GM12878 (cell line): Measurements from ENCODE around the gene ARHGAP6. TPM values are rescaled to one million over a fixed set of nuclear protein-coding genes. Genes with fewer than 3 reads are reported as not detected.
A peak's percentile ranks its signal among the peaks of the same experiment; 100 is the strongest.

Experiments
- ATAC-seq: fragments of 200-7000 bp; cut with Tn5 transposase; 3 replicates; pipeline ENCODE4 v1.9.1; 2020; ENCODE audit warnings: mild to moderate bottlenecking, moderate library complexity
- BruUV-seq: library from RNA; stranded (reverse); fragments of 400-500 nt; replicated peaks from 2 replicates; lab custom pipeline; 2021; lab: Mats Ljungman, UMichigan
- CTCF ChIA-PET: fragments of 300-600 bp; sonication (Branson Sonifier 250); formaldehyde crosslinking; extraction: SDS; loops from one replicate; lab custom pipeline; 2021; ENCODE audit warnings: inconsistent platforms; lab: Yijun Ruan, JAX
- POLR2A ChIA-PET: fragments of 350-600 bp; formaldehyde crosslinking; extraction: SDS; loops from one replicate; lab custom pipeline; 2021; ENCODE audit warnings: inconsistent platforms; lab: Charles Lee
- RAD21 ChIA-PET: fragments of 300-600 bp; sonication (Branson Sonifier 250); formaldehyde crosslinking; loops from one replicate; lab custom pipeline; 2023; ENCODE audit warnings: antibody characterized with exemption; ENCODE audit not compliant: unreplicated experiment; lab: Charles Lee
- SMC1A ChIA-PET: fragments of 300-600 bp; sonication (Branson Sonifier 250); formaldehyde crosslinking; loops from one replicate; lab custom pipeline; 2023; ENCODE audit not compliant: unreplicated experiment, uncharacterized antibody; lab: Charles Lee
- DNase-seq: peaks from one replicate; pipeline ENCODE4 v3.0.0-alpha.2; 2011; ENCODE audit warnings: low read depth, low spot score
- FAIRE-seq: peaks from 3 replicates; lab custom pipeline; 2011; peaks lifted over from hg19 to GRCh38; lab: Jason Lieb, UNC
- H2AFZ ChIP-seq: 2 replicates; pipeline ENCODE4 v1.6.0; 2011; ENCODE audit warnings: low read depth, low read length, control low read depth; ENCODE audit not compliant: control insufficient read depth
- H3K27ac ChIP-seq: 2 replicates; pipeline ENCODE4 v1.5.1; 2011; ENCODE audit warnings: control low read depth; ENCODE audit not compliant: control insufficient read depth, insufficient read depth
- H3K27me3 ChIP-seq, 2 experiments: replicated peaks in 1 of 2; 2 replicates each; pipeline versions ENCODE4 v1.6.0 to v1.6.1; 2011; ENCODE audit warnings: low read length in 1 of 2; ENCODE audit not compliant: control insufficient read depth in 2 of 2, insufficient read depth in 2 of 2
- H3K36me3 ChIP-seq, 2 experiments: 2 replicates each; pipeline ENCODE4 v1.5.1; 2011; ENCODE audit warnings: low read length in 1 of 2; ENCODE audit not compliant: control insufficient read depth in 2 of 2, insufficient read depth in 2 of 2
- H3K4me1 ChIP-seq: 2 replicates; pipeline ENCODE4 v1.6.1; 2011; ENCODE audit warnings: mild to moderate bottlenecking, low read length, moderate library complexity, mixed read lengths; ENCODE audit not compliant: control insufficient read depth, insufficient read depth
- H3K4me2 ChIP-seq: 2 replicates; pipeline ENCODE4 v1.6.0; 2011; ENCODE audit warnings: control low read depth; ENCODE audit not compliant: control insufficient read depth, insufficient read depth
- H3K4me3 ChIP-seq: fragments of 200-600 bp; sonication (generic); 2 replicates; pipeline ENCODE4 v1.5.1; 2016
- H3K79me2 ChIP-seq: 2 replicates; pipeline ENCODE4 v1.6.0; 2011; ENCODE audit warnings: low read length; ENCODE audit not compliant: control insufficient read depth, insufficient read depth
- H3K9ac ChIP-seq: 2 replicates; pipeline ENCODE4 v1.8.0; 2011; ENCODE audit warnings: low read length, control low read depth, mixed read lengths; ENCODE audit not compliant: control insufficient read depth, insufficient read depth
- H3K9me3 ChIP-seq: replicated peaks from 3 replicates; pipeline ENCODE4 v1.5.1; 2011; ENCODE audit warnings: mild to moderate bottlenecking, low read length; ENCODE audit not compliant: control insufficient read depth, insufficient read depth
- H4K20me1 ChIP-seq: 2 replicates; pipeline ENCODE4 v1.6.0; 2011; ENCODE audit not compliant: control insufficient read depth, insufficient read depth
- ASH2L ChIP-seq: fragments of 300-600, 200-600 bp; sonication (generic); IDR thresholded peaks from 2 replicates; pipeline ENCODE4 v1.6.1; 2017; ENCODE audit warnings: low read depth, mild to moderate bottlenecking, borderline replicate concordance
- ATF3 ChIP-seq: IDR thresholded peaks from 2 replicates; pipeline ENCODE4 v1.6.1; 2011; ENCODE audit warnings: low read depth, mild to moderate bottlenecking, low read length, moderate library complexity, borderline replicate concordance; ENCODE audit errors: extremely low read depth
- GATAD2B ChIP-seq: fragments of 450-650 bp; conservative IDR thresholded peaks from 2 replicates; pipeline ENCODE4 v1.6.1; 2017; ENCODE audit warnings: low read depth, mild to moderate bottlenecking, moderate library complexity
- POLR2AphosphoS2 ChIP-seq: IDR thresholded peaks from 2 replicates; pipeline ENCODE4 v1.6.1; 2011; ENCODE audit warnings: low read depth, mild to moderate bottlenecking, low read length, improper control_type of control experiment, moderate library complexity
- RAD21 ChIP-seq: IDR thresholded peaks from 2 replicates; pipeline ENCODE4 v1.6.1; 2011; ENCODE audit warnings: mild to moderate bottlenecking, low read depth, low read length, moderate library complexity; ENCODE audit not compliant: insufficient read depth
- SMC3 ChIP-seq: IDR thresholded peaks from 2 replicates; pipeline ENCODE4 v1.6.1; 2011; ENCODE audit warnings: low read length, improper control_type of control experiment, borderline replicate concordance
- ZNF687 ChIP-seq: fragments of 450-650 bp; IDR thresholded peaks from 2 replicates; pipeline ENCODE4 v1.6.1; 2017; ENCODE audit warnings: mild to moderate bottlenecking, moderate library complexity
- ZSCAN29 ChIP-seq: fragments of 450-650 bp; IDR thresholded peaks from 2 replicates; pipeline ENCODE4 v1.6.1; 2017; ENCODE audit warnings: mild to moderate bottlenecking, moderate library complexity
- WGBS: methylation state at CpG from one replicate; pipeline ENCODE4 v1.1.6; 2016; ENCODE audit warnings: low lambda C conversion rate; ENCODE audit not compliant: insufficient replicate concordance, insufficient coverage; ENCODE audit errors: missing lambda C conversion rate; 5-methylcytosine and 5-hydroxymethylcytosine counted together
- in situ Hi-C: fragments of 300-500 bp; cut with MboI; formaldehyde crosslinking; loops from 9 replicates; pipeline ENCODE4 v1.14.3; 2018; ENCODE audit warnings: mixed read lengths
- intact Hi-C: fragments of 100-400 bp; cut with micrococcal nuclease; formaldehyde crosslinking; loops from one replicate; pipeline ENCODE4 v1.14.2; 2022; ENCODE audit not compliant: unreplicated experiment
- polyA plus RNA-seq, 11 experiments: library from polyadenylated mRNA; depleted of rRNA in 4 of 11; unstranded in 6 of 11; stranded (reverse) in 5 of 11; fragments of >200 nt; fragmentation: Nextera tagmentation in 4 of 11; fragmentation: Illumina TruSeq in 1 of 11; extraction: Ambion mirVana in 4 of 11; extraction: Trizol in 1 of 11; gene quantifications; 1 replicate in 1 of 11; 2 replicates in 10 of 11; pipeline versions ENCODE4 v1.2.1 to v1.2.3, GENCODE V29; 2011 to 2016; ENCODE audit warnings: inconsistent platforms in 2 of 11, missing spikeins in 2 of 11, low read depth in 1 of 11
- total RNA-seq, 4 experiments: library from RNA; depleted of rRNA in 3 of 4; stranded (reverse); fragments of >200 nt in 3 of 4; fragmentation: Illumina TruSeq in 1 of 4; extraction: Trizol in 1 of 4; gene quantifications; 2 replicates each; pipeline versions ENCODE4 v1.2.1 to v1.2.3, GENCODE V29; 2013 to 2021
- TF ChIP-seq, protein P1 (sequence below): fragments of 450-650 bp; IDR thresholded peaks from 2 replicates; pipeline ENCODE4 v1.6.1; 2018; ENCODE audit warnings: mild to moderate bottlenecking, low read depth, moderate library complexity; ENCODE audit not compliant: partially characterized antibody
- TF ChIP-seq, protein P2 (sequence below), 3 experiments: IDR thresholded peaks in 2 of 3; conservative IDR thresholded peaks in 1 of 3; 2 replicates each; pipeline ENCODE4 v1.5.1; 2011; ENCODE audit warnings: low read depth in 3 of 3, low read length in 3 of 3, mild to moderate bottlenecking in 3 of 3, control low read depth in 2 of 3, moderate library complexity in 2 of 3, inconsistent platforms in 1 of 3, mixed read lengths in 1 of 3; ENCODE audit not compliant: control insufficient read depth in 2 of 3, insufficient read depth in 1 of 3; ENCODE audit errors: extremely low read depth in 1 of 3

Gene ARHGAP6
- total and polyA plus RNA-seq, 10 of the 15 experiments (the other 5 are each of a cell fraction or from before 2014, with no cell fraction given): 0.20 to 1.8 (median 0.76) TPM

GRCh38 chrX:11531226-11531625 lies 134.5 kb downstream of the ARHGAP6 start:
- no peak overlapping the region for H3K4me2 ChIP-seq
- 0% methylated on average over 1 of the region's 1 CpG for WGBS
- TF ChIP-seq ZNF687 (no peak), GATAD2B (no peak), ZSCAN29 (no peak), ASH2L (no peak), SMC3 (peak; percentile 39; the same call in 1 of the 2 replicates), ATF3 (no peak), RAD21 (peak; percentile 45; the same call in 1 of the 2 replicates), POLR2AphosphoS2 (no peak)
- TF ChIP-seq, protein P1, sequence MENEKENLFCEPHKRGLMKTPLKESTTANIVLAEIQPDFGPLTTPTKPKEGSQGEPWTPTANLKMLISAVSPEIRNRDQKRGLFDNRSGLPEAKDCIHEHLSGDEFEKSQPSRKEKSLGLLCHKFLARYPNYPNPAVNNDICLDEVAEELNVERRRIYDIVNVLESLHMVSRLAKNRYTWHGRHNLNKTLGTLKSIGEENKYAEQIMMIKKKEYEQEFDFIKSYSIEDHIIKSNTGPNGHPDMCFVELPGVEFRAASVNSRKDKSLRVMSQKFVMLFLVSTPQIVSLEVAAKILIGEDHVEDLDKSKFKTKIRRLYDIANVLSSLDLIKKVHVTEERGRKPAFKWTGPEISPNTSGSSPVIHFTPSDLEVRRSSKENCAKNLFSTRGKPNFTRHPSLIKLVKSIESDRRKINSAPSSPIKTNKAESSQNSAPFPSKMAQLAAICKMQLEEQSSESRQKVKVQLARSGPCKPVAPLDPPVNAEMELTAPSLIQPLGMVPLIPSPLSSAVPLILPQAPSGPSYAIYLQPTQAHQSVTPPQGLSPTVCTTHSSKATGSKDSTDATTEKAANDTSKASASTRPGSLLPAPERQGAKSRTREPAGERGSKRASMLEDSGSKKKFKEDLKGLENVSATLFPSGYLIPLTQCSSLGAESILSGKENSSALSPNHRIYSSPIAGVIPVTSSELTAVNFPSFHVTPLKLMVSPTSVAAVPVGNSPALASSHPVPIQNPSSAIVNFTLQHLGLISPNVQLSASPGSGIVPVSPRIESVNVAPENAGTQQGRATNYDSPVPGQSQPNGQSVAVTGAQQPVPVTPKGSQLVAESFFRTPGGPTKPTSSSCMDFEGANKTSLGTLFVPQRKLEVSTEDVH: no peak
- TF ChIP-seq, protein P2, sequence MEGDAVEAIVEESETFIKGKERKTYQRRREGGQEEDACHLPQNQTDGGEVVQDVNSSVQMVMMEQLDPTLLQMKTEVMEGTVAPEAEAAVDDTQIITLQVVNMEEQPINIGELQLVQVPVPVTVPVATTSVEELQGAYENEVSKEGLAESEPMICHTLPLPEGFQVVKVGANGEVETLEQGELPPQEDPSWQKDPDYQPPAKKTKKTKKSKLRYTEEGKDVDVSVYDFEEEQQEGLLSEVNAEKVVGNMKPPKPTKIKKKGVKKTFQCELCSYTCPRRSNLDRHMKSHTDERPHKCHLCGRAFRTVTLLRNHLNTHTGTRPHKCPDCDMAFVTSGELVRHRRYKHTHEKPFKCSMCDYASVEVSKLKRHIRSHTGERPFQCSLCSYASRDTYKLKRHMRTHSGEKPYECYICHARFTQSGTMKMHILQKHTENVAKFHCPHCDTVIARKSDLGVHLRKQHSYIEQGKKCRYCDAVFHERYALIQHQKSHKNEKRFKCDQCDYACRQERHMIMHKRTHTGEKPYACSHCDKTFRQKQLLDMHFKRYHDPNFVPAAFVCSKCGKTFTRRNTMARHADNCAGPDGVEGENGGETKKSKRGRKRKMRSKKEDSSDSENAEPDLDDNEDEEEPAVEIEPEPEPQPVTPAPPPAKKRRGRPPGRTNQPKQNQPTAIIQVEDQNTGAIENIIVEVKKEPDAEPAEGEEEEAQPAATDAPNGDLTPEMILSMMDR (IDR thresholded peaks at IDR 0.05 in 2 of 3, conservative IDR thresholded peaks at IDR 0.05 in 1 of 3; ENCODE audit: control insufficient read depth in 2 of 3, extremely low read depth in 1 of 3, insufficient read depth in 1 of 3, low read depth in 3 of 3, low read length in 3 of 3): peak in 2 of 3 experiments; percentile 7 to 44; a peak in 3 of 6 replicates
- TF ChIP-seq, all 136 proteins: peak for 3
- ChIA-PET SMC1A (interaction anchor here (0.5 to 2.7 kb wide), 21 partner anchors 11 to 1341 kb away, joined by 3 to 29 read pairs (median 5); no protein-coding TSS in a partner anchor), CTCF (interaction anchor here (0.7 to 3.3 kb wide), 27 partner anchors 10 to 1341 kb away, joined by 3 to 36 read pairs (median 6); no protein-coding TSS in a partner anchor), POLR2A (no interaction called here), RAD21 (interaction anchor here (0.6 to 2.4 kb wide), 16 partner anchors 9 to 1341 kb away, joined by 3 to 18 read pairs (median 4); no protein-coding TSS in a partner anchor)
- no peaks in the 10 kb centered on the region for H4K20me1 ChIP-seq
- no peaks in the 10 kb centered on the region for H3K4me1 ChIP-seq
- no TSS peak for BruUV-seq
- FAIRE-seq (no peak), DNase-seq (no peak), ATAC-seq (no peak)
- in situ Hi-C loops: loop anchor here (5.0 kb wide), 4 partner anchors 241 to 1241 kb away; no protein-coding TSS in a partner anchor
- intact Hi-C loops: loop anchor here (1.0 to 5.0 kb wide), 4 partner anchors 150 to 856 kb away; no protein-coding TSS in a partner anchor
- no peak overlapping the region for H3K4me3 ChIP-seq
- no peak overlapping the region for H3K9ac ChIP-seq
- no peaks in the 10 kb centered on the region for H3K79me2 ChIP-seq
- no peak overlapping the region for H2AFZ ChIP-seq
- H3K9me3 ChIP-seq: no peaks in the 10 kb centered on the region
- no peaks in the 10 kb centered on the region for H3K27me3 ChIP-seq
- no peaks in the 10 kb centered on the region for H3K36me3 ChIP-seq
- no peak overlapping the region for H3K27ac ChIP-seq
